Activated naive CD8-positive, alpha-beta T cell treated with anti-CD3 and anti-CD28 coated beads, Interleukin-2, amount 50 U/mL, for 16 hours (primary cell): ENCODE results near the gene FAM9B.

ENCODE experiments used
- DNase-seq: peaks from one replicate; pipeline ENCODE4 v3.0.0-alpha.2; 2020; ENCODE audit warnings: low read depth, low spot score

FAM9B gene

GRCh38 chrX:8980756-8981155 is 53.2 kb downstream of the FAM9B start:
- no peak for DNase-seq
